HG03378 (cell line): ENCODE measurements around the gene GAL3ST3.

Source experiments
- ATAC-seq: cut with Tn5 transposase; IDR thresholded peaks from one replicate; pipeline ENCODE4 v1.9.1; 2021; ENCODE audit warnings: mild to moderate bottlenecking, moderate library complexity; ENCODE audit not compliant: unreplicated experiment

The GAL3ST3 gene

GRCh38 chr11:66069715-66070603 is 21.0 kb upstream of the GAL3ST3 start, which contains the start of gene PACS1:
Gene PACS1 (plus strand): TSS chr11:66070272. CDS start chr11:66070487, 215 bp downstream.
- no peak for ATAC-seq

GRCh38 chr11:66068923-66069714 is 20.2 kb upstream of the GAL3ST3 start:
- ATAC-seq = no peak

GRCh38 chr11:66068154-66068821 is 19.3 kb upstream of the GAL3ST3 start:
- ATAC-seq = no peak

- no peak for ATAC-seq
Measured at GRCh38 chr11:66067640-66068039, 18.7 kb upstream of the GAL3ST3 start.

- ATAC-seq = no peak
Measured at GRCh38 chr11:66066751-66067150, 17.8 kb upstream of the GAL3ST3 start.

GRCh38 chr11:66064571-66064970 is 15.6 kb upstream of the GAL3ST3 start:
- ATAC-seq = no peak

- ATAC-seq = no peak
Measured at GRCh38 chr11:66063900-66064299, 14.9 kb upstream of the GAL3ST3 start.

GRCh38 chr11:66062408-66062807 is 13.4 kb upstream of the GAL3ST3 start:
- no peak for ATAC-seq

- ATAC-seq = no peak
Measured at GRCh38 chr11:66061268-66061667, 12.3 kb upstream of the GAL3ST3 start.

- no peak for ATAC-seq
Measured at GRCh38 chr11:66059966-66060680, 11.2 kb upstream of the GAL3ST3 start.

- no peak for ATAC-seq
Measured at GRCh38 chr11:66056501-66056900, 7.5 kb upstream of the GAL3ST3 start.

GRCh38 chr11:66055021-66055420 is 6.1 kb upstream of the GAL3ST3 start:
- no peak for ATAC-seq

- no peak for ATAC-seq
Measured at GRCh38 chr11:66052664-66052982, 3.7 kb upstream of the GAL3ST3 start.

GRCh38 chr11:66051766-66052663 is 3.1 kb upstream of the GAL3ST3 start, which contains the start of gene SF3B2:
Gene SF3B2 (plus strand): TSS chr11:66052364. CDS start chr11:66052385, 21 bp downstream.
- ATAC-seq = peak; percentile 86

GRCh38 chr11:66051371-66051765 is 2.4 kb upstream of the GAL3ST3 start:
- ATAC-seq = no peak

- no peak for ATAC-seq
Measured at GRCh38 chr11:66050581-66051231, 1.7 kb upstream of the GAL3ST3 start.

GRCh38 chr11:66047541-66048365 is 1.2 kb downstream of the GAL3ST3 start:
- no peak for ATAC-seq

GRCh38 chr11:66046901-66047300 is 2.1 kb downstream of the GAL3ST3 start:
- no peak for ATAC-seq
